Measurements from ENCODE around the gene LUC7L3.

DNA sequence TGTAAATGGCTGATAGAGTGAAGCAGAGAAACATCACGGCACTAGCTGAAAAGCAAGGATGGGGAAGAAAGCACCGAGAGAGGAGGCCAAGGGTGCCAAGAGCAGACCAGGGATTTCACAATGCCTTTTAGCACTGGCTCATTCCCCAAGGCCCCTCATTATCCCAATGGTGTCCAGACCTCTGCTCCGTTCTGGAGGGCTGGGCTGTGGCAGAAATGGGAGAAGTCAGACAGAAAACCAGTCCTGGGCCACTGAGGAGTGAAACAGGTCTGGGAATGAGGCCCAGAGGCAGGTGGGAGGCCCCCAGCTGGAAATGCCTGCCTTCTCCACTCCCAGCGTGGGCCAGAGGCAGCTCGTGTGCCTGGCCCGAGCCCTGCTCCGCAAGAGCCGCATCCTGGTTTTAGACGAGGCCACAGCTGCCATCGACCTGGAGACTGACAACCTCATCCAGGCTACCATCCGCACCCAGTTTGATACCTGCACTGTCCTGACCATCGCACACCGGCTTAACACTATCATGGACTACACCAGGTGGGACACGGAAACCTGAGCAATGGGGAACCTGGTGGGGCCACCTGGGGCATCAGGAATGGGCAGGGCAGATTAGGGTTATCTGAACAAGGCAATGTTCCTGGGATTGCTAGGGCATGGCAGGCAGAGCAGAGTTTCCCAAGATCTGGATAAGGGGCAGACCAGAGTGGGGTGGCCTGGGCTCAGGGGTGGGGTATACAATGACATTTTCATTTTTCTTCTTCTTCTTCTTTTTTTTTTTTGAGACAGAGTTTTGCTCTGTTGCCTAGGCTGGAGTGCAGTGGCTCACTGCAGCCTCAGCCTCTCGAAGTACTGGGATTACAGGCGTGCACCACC, 32.0 kb upstream of the LUC7L3 start:
- TF ChIP-seq ZNF302 (tag by site-specific recombination; IDR thresholded peaks at IDR 0.05; ENCODE audit: low read depth) = no peak
- TF ChIP-seq, protein P1, sequence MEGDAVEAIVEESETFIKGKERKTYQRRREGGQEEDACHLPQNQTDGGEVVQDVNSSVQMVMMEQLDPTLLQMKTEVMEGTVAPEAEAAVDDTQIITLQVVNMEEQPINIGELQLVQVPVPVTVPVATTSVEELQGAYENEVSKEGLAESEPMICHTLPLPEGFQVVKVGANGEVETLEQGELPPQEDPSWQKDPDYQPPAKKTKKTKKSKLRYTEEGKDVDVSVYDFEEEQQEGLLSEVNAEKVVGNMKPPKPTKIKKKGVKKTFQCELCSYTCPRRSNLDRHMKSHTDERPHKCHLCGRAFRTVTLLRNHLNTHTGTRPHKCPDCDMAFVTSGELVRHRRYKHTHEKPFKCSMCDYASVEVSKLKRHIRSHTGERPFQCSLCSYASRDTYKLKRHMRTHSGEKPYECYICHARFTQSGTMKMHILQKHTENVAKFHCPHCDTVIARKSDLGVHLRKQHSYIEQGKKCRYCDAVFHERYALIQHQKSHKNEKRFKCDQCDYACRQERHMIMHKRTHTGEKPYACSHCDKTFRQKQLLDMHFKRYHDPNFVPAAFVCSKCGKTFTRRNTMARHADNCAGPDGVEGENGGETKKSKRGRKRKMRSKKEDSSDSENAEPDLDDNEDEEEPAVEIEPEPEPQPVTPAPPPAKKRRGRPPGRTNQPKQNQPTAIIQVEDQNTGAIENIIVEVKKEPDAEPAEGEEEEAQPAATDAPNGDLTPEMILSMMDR (tag by site-specific recombination; IDR thresholded peaks at IDR 0.05) = no peak
- TF ChIP-seq ZNF335 (tag by site-specific recombination; conservative IDR thresholded peaks at IDR 0.05) = no peak
- TF ChIP-seq, protein P2, sequence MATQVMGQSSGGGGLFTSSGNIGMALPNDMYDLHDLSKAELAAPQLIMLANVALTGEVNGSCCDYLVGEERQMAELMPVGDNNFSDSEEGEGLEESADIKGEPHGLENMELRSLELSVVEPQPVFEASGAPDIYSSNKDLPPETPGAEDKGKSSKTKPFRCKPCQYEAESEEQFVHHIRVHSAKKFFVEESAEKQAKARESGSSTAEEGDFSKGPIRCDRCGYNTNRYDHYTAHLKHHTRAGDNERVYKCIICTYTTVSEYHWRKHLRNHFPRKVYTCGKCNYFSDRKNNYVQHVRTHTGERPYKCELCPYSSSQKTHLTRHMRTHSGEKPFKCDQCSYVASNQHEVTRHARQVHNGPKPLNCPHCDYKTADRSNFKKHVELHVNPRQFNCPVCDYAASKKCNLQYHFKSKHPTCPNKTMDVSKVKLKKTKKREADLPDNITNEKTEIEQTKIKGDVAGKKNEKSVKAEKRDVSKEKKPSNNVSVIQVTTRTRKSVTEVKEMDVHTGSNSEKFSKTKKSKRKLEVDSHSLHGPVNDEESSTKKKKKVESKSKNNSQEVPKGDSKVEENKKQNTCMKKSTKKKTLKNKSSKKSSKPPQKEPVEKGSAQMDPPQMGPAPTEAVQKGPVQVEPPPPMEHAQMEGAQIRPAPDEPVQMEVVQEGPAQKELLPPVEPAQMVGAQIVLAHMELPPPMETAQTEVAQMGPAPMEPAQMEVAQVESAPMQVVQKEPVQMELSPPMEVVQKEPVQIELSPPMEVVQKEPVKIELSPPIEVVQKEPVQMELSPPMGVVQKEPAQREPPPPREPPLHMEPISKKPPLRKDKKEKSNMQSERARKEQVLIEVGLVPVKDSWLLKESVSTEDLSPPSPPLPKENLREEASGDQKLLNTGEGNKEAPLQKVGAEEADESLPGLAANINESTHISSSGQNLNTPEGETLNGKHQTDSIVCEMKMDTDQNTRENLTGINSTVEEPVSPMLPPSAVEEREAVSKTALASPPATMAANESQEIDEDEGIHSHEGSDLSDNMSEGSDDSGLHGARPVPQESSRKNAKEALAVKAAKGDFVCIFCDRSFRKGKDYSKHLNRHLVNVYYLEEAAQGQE (tag by site-specific recombination; IDR thresholded peaks at IDR 0.05) = no peak
- no peak for TF ChIP-seq ZNF792 (tag by site-specific recombination; IDR thresholded peaks at IDR 0.05)
- no peak for TF ChIP-seq ZNF837 (tag by site-specific recombination; IDR thresholded peaks at IDR 0.05)
- TF ChIP-seq, protein P3, sequence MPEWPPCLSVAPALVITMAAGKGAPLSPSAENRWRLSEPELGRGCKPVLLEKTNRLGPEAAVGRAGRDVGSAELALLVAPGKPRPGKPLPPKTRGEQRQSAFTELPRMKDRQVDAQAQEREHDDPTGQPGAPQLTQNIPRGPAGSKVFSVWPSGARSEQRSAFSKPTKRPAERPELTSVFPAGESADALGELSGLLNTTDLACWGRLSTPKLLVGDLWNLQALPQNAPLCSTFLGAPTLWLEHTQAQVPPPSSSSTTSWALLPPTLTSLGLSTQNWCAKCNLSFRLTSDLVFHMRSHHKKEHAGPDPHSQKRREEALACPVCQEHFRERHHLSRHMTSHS (tag by site-specific recombination; IDR thresholded peaks at IDR 0.05) = no peak
- no peak for TF ChIP-seq ZNF830 (tag by site-specific recombination; IDR thresholded peaks at IDR 0.05; ENCODE audit: low read depth)
